Measurements from ENCODE around the gene SDK1. TPM values are rescaled to one million over a fixed set of nuclear protein-coding genes. Genes with fewer than 3 reads are reported as not detected.

Gene SDK1
- total RNA-seq, 4 donors from 2014 or later: 1.2 to 1.8 (median 1.5) TPM

DNA sequence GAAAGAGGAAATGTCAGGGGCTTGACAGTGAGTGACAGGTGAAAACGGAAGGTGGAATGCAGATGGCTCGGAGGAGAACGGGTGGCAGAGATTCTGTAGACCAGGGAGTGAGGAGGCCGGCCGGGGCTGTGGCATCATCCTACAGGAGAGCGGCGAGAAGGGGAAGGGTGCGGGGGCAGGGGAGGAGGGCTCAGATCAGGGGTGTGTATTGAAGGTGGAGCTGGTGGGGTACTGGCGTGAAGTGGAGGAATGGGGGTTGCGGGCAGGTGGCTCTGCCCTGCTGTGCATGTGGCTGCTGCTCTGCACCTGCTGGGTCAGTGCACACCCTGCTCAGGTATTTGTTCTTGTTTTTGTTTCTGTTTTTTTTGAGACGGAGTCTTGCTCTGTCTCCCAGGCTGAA is 910.2 kb downstream of the SDK1 start:
- intact Hi-C loops (cut with DNase I; ENCODE audit: low total_unique reads): no loop called here
- H3K27me3 ChIP-seq: no peaks in the 10 kb centered on the region

GRCh38 chr7:4212376-4212775 is 911.3 kb downstream of the SDK1 start:
- no peak for ATAC-seq
- TF ChIP-seq, protein P1, sequence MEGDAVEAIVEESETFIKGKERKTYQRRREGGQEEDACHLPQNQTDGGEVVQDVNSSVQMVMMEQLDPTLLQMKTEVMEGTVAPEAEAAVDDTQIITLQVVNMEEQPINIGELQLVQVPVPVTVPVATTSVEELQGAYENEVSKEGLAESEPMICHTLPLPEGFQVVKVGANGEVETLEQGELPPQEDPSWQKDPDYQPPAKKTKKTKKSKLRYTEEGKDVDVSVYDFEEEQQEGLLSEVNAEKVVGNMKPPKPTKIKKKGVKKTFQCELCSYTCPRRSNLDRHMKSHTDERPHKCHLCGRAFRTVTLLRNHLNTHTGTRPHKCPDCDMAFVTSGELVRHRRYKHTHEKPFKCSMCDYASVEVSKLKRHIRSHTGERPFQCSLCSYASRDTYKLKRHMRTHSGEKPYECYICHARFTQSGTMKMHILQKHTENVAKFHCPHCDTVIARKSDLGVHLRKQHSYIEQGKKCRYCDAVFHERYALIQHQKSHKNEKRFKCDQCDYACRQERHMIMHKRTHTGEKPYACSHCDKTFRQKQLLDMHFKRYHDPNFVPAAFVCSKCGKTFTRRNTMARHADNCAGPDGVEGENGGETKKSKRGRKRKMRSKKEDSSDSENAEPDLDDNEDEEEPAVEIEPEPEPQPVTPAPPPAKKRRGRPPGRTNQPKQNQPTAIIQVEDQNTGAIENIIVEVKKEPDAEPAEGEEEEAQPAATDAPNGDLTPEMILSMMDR (IDR thresholded peaks at IDR 0.05 in 4 of 5, conservative IDR thresholded peaks at IDR 0.05 in 1 of 5): no peak
- TF ChIP-seq POLR2A (IDR thresholded peaks at IDR 0.05): no peak
- H3K27ac ChIP-seq: no peak overlapping the region
- H3K4me3 ChIP-seq: no peak overlapping the region
- no peak for DNase-seq
- no peaks in the 10 kb centered on the region for H3K9me3 ChIP-seq
- H3K27me3 ChIP-seq: no peaks in the 10 kb centered on the region
- H3K4me1 ChIP-seq: no peaks in the 10 kb centered on the region
- intact Hi-C loops (cut with DNase I; ENCODE audit: low total_unique reads): no loop called here
- in situ Hi-C loops (cut with MboI; ENCODE audit: low sequenced_read_pairs in 4 of 4): no loop called here
- no peaks in the 10 kb centered on the region for H3K36me3 ChIP-seq

More for the DNA sequence above, 910.2 kb downstream of the SDK1 start:
- in situ Hi-C loops (cut with MboI; ENCODE audit: low sequenced_read_pairs in 4 of 4): no loop called here
- DNase-seq (no peak), ATAC-seq (no peak)
- TF ChIP-seq POLR2A (IDR thresholded peaks at IDR 0.05): no peak
- TF ChIP-seq, protein P1 (IDR thresholded peaks at IDR 0.05 in 4 of 5, conservative IDR thresholded peaks at IDR 0.05 in 1 of 5): no peak
- H3K4me3 ChIP-seq: no peak overlapping the region
- no peak overlapping the region for H3K27ac ChIP-seq
- no peaks in the 10 kb centered on the region for H3K4me1 ChIP-seq
- H3K36me3 ChIP-seq: no peaks in the 10 kb centered on the region
- no peaks in the 10 kb centered on the region for H3K9me3 ChIP-seq

DNA sequence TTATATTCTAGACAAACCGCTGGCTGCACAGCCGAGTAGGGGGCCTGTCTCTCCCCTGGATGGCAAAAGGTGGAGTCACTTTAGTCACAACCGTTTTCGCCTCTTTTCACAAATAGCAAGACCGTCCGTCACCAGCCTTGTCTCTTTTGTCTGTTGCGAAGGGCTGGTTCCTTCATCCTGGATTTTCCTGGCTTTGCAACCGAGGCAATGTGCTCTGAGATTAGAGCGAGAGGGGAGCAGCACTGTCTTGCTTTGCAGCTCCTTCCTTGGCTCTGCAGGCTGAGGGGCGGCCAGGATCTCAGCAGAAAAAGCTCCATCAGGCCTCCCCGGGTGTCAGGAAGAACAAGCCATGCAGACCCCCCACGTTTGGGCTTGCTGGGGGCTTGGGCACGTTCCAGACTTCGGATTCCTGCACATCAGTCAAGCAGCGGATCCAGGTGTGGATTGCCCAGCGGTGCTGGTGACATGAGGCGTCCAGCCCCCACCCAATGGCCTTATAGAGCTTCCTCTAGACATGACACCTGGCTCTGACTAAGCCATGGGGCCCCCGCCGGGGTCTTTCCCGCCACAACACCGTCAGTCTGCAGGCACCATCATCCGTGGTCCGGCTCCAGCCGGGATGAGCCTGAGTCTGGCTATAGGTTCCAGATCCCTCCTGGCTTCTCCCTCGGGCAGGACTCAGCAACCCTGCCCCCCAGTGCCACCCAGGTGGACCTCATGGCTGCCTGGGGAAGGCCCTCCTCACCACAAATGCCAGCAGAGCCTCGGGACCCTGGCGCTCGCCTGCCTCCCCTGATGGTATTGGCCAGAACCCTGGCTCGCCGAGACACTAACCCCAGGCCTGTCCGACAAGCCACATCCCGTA is 913.5 kb downstream of the SDK1 start:
- H3K9me3 ChIP-seq: no peaks in the 10 kb centered on the region
- no peak for ATAC-seq
- no peaks in the 10 kb centered on the region for H3K4me1 ChIP-seq

DNA sequence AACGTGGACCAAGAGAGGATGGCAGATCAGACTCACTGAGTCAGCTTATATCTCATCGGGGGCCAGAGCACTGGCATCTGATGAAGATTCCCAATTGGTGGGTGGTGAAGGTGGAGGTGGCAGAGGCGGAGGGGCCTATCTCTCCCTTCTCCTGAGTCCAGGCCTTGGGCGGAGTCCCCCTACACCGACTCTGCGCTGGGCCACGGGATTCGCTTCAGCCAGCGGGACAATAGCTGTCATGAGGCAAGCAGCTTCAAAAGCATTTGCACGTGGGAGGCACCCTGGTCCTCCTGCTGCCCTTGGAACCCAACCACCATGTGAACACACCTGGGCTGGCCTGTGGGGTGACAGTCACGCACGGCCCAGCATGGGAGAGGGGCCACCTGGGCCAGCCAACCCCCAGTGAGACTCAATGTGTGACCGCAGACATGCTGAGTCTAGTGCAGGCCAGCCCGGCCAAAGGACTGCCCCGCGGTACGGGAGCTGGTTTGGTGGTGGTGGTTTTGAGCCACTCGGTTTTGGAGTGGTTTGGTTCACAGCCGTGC is 914.2 kb downstream of the SDK1 start:
- no peak overlapping the region for H3K27ac ChIP-seq
- H3K4me3 ChIP-seq: no peak overlapping the region
- DNase-seq: no peak
- H3K36me3 ChIP-seq: no peaks in the 10 kb centered on the region
- no peaks in the 10 kb centered on the region for H3K27me3 ChIP-seq
- intact Hi-C loops (cut with DNase I; ENCODE audit: low total_unique reads) (no loop called here), in situ Hi-C loops (cut with MboI; ENCODE audit: low sequenced_read_pairs in 4 of 4) (no loop called here)
- no peaks in the 10 kb centered on the region for H3K4me1 ChIP-seq
- no peaks in the 10 kb centered on the region for H3K9me3 ChIP-seq
- TF ChIP-seq POLR2A (IDR thresholded peaks at IDR 0.05): no peak
- TF ChIP-seq, protein P1 (IDR thresholded peaks at IDR 0.05 in 4 of 5, conservative IDR thresholded peaks at IDR 0.05 in 1 of 5): no peak
- ATAC-seq: no peak

More for the DNA sequence above, 913.5 kb downstream of the SDK1 start:
- Histone ChIP-seq H3K4me3 (no peak overlapping the region), H3K27ac (no peak overlapping the region), H3K27me3 (no peaks in the 10 kb centered on the region), H3K36me3 (no peaks in the 10 kb centered on the region)
- DNase-seq: no peak
- TF ChIP-seq, protein P1 (IDR thresholded peaks at IDR 0.05 in 4 of 5, conservative IDR thresholded peaks at IDR 0.05 in 1 of 5): no peak
- no peak for TF ChIP-seq POLR2A (IDR thresholded peaks at IDR 0.05)
- intact Hi-C loops (cut with DNase I; ENCODE audit: low total_unique reads) (no loop called here), in situ Hi-C loops (cut with MboI; ENCODE audit: low sequenced_read_pairs in 4 of 4) (no loop called here)
